RWPE2 (cell line): ENCODE data around the gene HIP1R.
"Not testable (repeated sequence)": the region's sequence is repeated elsewhere in the genome, so short reads cannot be mapped to it uniquely, and the experiment has no call there.

Source experiments
- ATAC-seq: fragments of 200-7000 bp; cut with Tn5 transposase; 3 replicates; pipeline ENCODE4 v1.9.1; 2021; ENCODE audit warnings: low read depth
- DNase-seq: peaks from one replicate; pipeline ENCODE4 v3.0.0-alpha.2; 2020; ENCODE audit warnings: low spot score
- H3K27ac ChIP-seq: fragments of 450-650 bp; 2 replicates; pipeline ENCODE4 v1.5.1; 2017; ENCODE audit warnings: mild to moderate bottlenecking; ENCODE audit not compliant: poor library complexity, severe bottlenecking
- H3K27me3 ChIP-seq: fragments of 250-450 bp; sonication (Bioruptor Pico); 2 replicates; pipeline ENCODE4 v1.5.1; 2021; ENCODE audit warnings: mild to moderate bottlenecking, moderate library complexity; ENCODE audit not compliant: insufficient read depth, poor library complexity, severe bottlenecking
- H3K36me3 ChIP-seq: fragments of 250-450 bp; sonication (Bioruptor Pico); 2 replicates; pipeline ENCODE4 v1.5.1; 2020; ENCODE audit warnings: low read depth, mild to moderate bottlenecking, moderate library complexity
- H3K4me1 ChIP-seq: fragments of 250-450 bp; sonication (Bioruptor Pico); 2 replicates; pipeline ENCODE4 v1.5.1; 2021; ENCODE audit warnings: mild to moderate bottlenecking, moderate library complexity; ENCODE audit not compliant: insufficient read depth, poor library complexity, severe bottlenecking
- H3K4me3 ChIP-seq: fragments of 250-450 bp; sonication (Bioruptor Pico); 2 replicates; pipeline ENCODE4 v1.5.1; 2021; ENCODE audit warnings: mild to moderate bottlenecking, moderate library complexity; ENCODE audit not compliant: severe bottlenecking
- H3K9me3 ChIP-seq: fragments of 250-450 bp; sonication (Bioruptor Pico); 2 replicates; pipeline ENCODE4 v1.5.1; 2021; ENCODE audit warnings: mild to moderate bottlenecking, moderate library complexity; ENCODE audit not compliant: severe bottlenecking
- CTCF ChIP-seq: fragments of 450-650 bp; IDR thresholded peaks from one replicate; pipeline ENCODE4 v1.5.1; 2017; ENCODE audit warnings: mild to moderate bottlenecking, moderate library complexity; ENCODE audit not compliant: poor library complexity, severe bottlenecking

HIP1R gene

GRCh38 chr12:122874081-122874480, 38.8 kb downstream of the HIP1R start:
- peaks cover 53% of the 10 kb centered on the region for H3K4me1 ChIP-seq
- peaks cover 47% of the 10 kb centered on the region for H3K36me3 ChIP-seq
- no peak for ATAC-seq
- DNase-seq: peak; percentile 19
- TF ChIP-seq CTCF: no peak
- no peaks in the 10 kb centered on the region for H3K27me3 ChIP-seq
- H3K27ac ChIP-seq: peak overlapping the region; percentile 80
- no peak overlapping the region for H3K4me3 ChIP-seq
- H3K9me3 ChIP-seq: no peaks in the 10 kb centered on the region

- Histone ChIP-seq H3K4me3 (no peak overlapping the region), H3K4me1 (peaks cover 54% of the 10 kb centered on the region), H3K27me3 (no peaks in the 10 kb centered on the region), H3K9me3 (no peaks in the 10 kb centered on the region), H3K27ac (peak overlapping the region; percentile 80), H3K36me3 (peaks cover 44% of the 10 kb centered on the region)
- ATAC-seq (no peak), DNase-seq (no peak)
- TF ChIP-seq CTCF: no peak
These were observed 40.4 kb downstream of the HIP1R start for GRCh38 chr12:122875590-122876220.

- not testable (repeated sequence) for ATAC-seq, H3K9me3 ChIP-seq, H3K4me3 ChIP-seq, DNase-seq, H3K27me3 ChIP-seq
- Histone ChIP-seq H3K36me3 (peaks cover 40% of the 10 kb centered on the region), H3K27ac (peak overlapping the region; percentile 80), H3K4me1 (peaks cover 58% of the 10 kb centered on the region)
These were observed 41.0 kb downstream of the HIP1R start for GRCh38 chr12:122876281-122876680.

GRCh38 chr12:122876731-122877130, 41.5 kb downstream of the HIP1R start:
- no peak for DNase-seq
- Histone ChIP-seq H3K36me3 (peaks cover 39% of the 10 kb centered on the region), H3K27me3 (no peaks in the 10 kb centered on the region), H3K9me3 (no peaks in the 10 kb centered on the region), H3K4me1 (peaks cover 57% of the 10 kb centered on the region), H3K27ac (peak overlapping the region; percentile 80), H3K4me3 (no peak overlapping the region)
- ATAC-seq: no peak
- no peak for TF ChIP-seq CTCF

- Histone ChIP-seq H3K9me3 (no peaks in the 10 kb centered on the region), H3K4me1 (peaks cover 38% of the 10 kb centered on the region), H3K27ac (peak overlapping the region; percentile 80), H3K36me3 (peaks cover 49% of the 10 kb centered on the region), H3K27me3 (no peaks in the 10 kb centered on the region), H3K4me3 (no peak overlapping the region)
- ATAC-seq: peak; percentile 25
- DNase-seq: no peak
- TF ChIP-seq CTCF: no peak
These were observed 43.7 kb downstream of the HIP1R start for GRCh38 chr12:122878780-122879612.
